ENCODE measurements around the gene SHISA5.
"Not testable (repeated sequence)": the region's sequence is repeated elsewhere in the genome, so short reads cannot be mapped to it uniquely, and the experiment has no call there.

Gene SHISA5

DNA sequence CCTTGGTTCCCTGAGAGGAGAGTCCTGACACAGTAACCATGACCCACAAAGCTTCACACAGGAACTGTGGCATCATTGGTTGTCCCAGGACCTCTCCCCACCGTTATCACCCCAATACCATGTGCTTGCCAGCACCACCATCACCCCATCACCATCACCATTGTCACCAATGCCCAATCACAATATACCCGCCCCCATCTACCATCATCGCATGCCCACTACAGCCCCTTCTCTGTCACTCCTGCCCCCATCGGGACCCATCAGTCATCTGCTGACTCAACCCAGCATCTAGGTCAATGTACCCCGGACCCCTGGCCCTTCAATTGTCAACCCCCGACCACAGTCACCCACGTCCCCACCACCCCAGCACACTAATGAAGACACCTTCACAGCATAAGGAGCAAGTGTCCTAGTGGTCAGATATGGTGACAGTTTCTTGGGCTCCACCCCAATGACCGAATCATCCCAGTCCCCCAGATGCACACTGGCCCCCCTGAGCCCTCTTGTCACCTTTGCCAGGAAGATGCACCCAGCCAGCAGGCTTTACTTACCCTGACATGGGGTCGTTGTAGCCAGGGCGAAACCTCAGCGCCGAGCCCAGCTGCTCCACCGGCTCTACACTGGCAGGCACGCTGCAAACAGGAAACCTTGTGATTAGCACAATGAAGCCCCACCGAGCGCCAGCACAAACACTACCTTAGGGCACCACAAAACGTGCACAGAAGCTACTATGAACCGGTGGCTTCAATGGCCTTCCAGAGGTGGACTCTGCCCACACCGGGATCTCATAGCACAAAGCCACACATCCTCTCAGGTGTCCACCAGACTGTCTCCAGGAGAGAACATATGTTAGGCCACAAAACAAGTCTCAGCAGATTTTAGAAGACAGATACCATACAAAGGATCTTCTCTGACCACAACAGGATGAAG, 25.1 kb downstream of the SHISA5 start:
- H3K27me3 Mint-ChIP-seq: no peaks in the 10 kb centered on the region
- peaks cover 30 to 36% of the 10 kb centered on the region in 2 donors for H3K4me1 Mint-ChIP-seq (ENCODE audit: low read depth in 2 of 2)
- peak overlapping the region; percentile 90 to 98 for H3K27ac Mint-ChIP-seq
- peaks cover 31% of the 10 kb centered on the region for H3K36me3 Mint-ChIP-seq (ENCODE audit: insufficient read depth)
- ATAC-seq (replicated peaks) (peak; percentile 77), DNase-seq (peak; percentile 58 to 69 (median 58))
- H3K9me3 Mint-ChIP-seq: no peaks in the 10 kb centered on the region
- H3K4me3 Mint-ChIP-seq: peak overlapping the region; percentile 85 to 87

- ATAC-seq (replicated peaks) (no peak), DNase-seq (no peak)
- H3K9me3 Mint-ChIP-seq: no peaks in the 10 kb centered on the region
- H3K27me3 Mint-ChIP-seq: no peaks in the 10 kb centered on the region
- peaks cover 36 to 44% of the 10 kb centered on the region in 2 donors for H3K4me1 Mint-ChIP-seq (ENCODE audit: low read depth in 2 of 2)
- H3K4me3 Mint-ChIP-seq: peak overlapping the region; percentile 85 to 87
- peaks cover 34% of the 10 kb centered on the region for H3K36me3 Mint-ChIP-seq (ENCODE audit: insufficient read depth)
- H3K27ac Mint-ChIP-seq: peak overlapping the region; percentile 90 to 98
Measured at GRCh38 chr3:48477959-48478520, 25.9 kb downstream of the SHISA5 start.

DNA sequence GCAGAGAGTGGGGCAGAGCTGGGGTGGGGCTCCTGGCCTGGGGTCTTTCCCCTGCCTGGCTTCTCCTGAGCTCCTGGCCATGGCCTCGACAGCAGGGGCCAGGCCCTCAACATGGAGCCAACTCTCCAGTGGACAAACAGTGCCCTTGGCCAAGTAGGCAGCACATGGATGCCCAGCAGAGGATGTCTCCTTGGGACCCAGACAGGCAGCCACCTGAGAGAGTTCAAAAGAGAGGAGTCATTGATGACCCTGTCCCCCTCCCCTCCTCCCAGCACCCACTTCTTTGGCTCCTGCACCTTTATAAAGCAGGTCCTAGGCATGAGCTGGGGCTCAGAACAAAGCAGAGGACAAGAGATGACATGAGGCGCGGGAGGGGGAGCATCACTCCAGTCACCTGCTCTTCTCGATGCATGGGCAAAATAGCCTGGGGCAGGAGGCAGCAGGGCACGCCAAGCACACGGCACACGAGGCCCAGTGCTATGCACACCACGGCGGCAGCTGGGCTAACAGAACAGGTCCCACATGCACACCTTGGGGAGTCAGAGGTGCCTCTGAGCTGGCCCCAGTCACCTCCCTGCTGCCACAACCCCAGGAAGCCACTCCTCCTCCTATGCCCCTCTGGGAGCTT, 27.4 kb downstream of the SHISA5 start:
- DNase-seq (no peak), ATAC-seq (replicated peaks) (no peak)
- Mint-ChIP-seq H3K4me1 (ENCODE audit: low read depth in 2 of 2) (peaks cover 40 to 48% of the 10 kb centered on the region in 2 donors), H3K27ac (peak overlapping the region; percentile 25 to 90), H3K9me3 (no peaks in the 10 kb centered on the region), H3K27me3 (no peaks in the 10 kb centered on the region), H3K36me3 (ENCODE audit: insufficient read depth) (peaks cover 44% of the 10 kb centered on the region), H3K4me3 (peak overlapping the region; percentile 85 to 87)

GRCh38 chr3:48475188-48475587, 28.8 kb downstream of the SHISA5 start:
- peaks cover 43 to 46% of the 10 kb centered on the region in 2 donors for H3K4me1 Mint-ChIP-seq (ENCODE audit: low read depth in 2 of 2)
- DNase-seq (no peak), ATAC-seq (replicated peaks) (no peak)
- H3K9me3 Mint-ChIP-seq: no peaks in the 10 kb centered on the region
- H3K36me3 Mint-ChIP-seq (ENCODE audit: insufficient read depth): peaks cover 45% of the 10 kb centered on the region
- peak overlapping the region in 1 of 2 donors; percentile 88 for H3K27ac Mint-ChIP-seq
- no peaks in the 10 kb centered on the region for H3K27me3 Mint-ChIP-seq
- H3K4me3 Mint-ChIP-seq: peak overlapping the region; percentile 4 to 10

DNA sequence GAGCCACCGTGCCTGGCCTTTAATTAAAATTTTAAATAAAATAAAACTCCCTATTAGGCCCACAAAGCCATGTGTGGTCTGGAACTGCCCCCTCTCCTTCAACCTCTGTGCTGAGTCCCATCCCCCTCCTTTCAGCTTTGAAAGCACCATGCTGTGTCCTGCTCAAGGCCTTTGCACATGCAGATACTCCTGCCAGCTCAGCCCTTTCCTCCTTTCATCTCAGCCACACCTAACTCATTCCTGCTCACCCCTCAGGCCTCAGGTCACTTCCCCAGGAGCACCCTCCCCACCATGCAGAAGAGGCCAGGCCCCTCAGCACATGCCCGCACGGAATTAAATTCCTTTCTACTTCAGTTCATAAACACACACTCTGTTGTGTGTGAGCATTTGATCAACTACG, 29.4 kb downstream of the SHISA5 start:
- no peaks in the 10 kb centered on the region for H3K27me3 Mint-ChIP-seq
- peaks cover 44% of the 10 kb centered on the region for H3K36me3 Mint-ChIP-seq (ENCODE audit: insufficient read depth)
- no peak for DNase-seq
- peak overlapping the region; percentile 4 to 10 for H3K4me3 Mint-ChIP-seq
- H3K9me3 Mint-ChIP-seq: no peaks in the 10 kb centered on the region
- H3K27ac Mint-ChIP-seq: peak overlapping the region in 1 of 2 donors; percentile 88
- ATAC-seq (replicated peaks): no peak
- peaks cover 45 to 49% of the 10 kb centered on the region in 2 donors for H3K4me1 Mint-ChIP-seq (ENCODE audit: low read depth in 2 of 2)

DNA sequence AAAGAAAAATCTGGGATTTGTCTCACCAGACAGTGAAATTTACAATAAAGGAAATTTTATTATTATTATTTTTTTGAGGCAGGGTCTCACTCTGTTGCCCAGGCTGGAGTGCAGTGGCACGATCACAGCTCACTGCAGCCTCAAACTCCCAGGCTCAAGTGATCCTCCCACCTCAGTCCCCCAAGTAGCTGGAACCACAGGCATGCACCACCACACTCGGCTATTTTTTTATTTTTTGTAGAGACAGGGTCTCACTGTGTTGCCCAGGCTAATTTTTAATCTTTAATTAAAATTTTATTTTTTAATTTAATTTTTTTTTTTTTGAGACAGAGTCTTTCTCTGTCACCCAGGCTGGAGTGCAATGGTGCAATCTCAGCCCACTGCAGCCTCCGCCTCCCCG, 29.9 kb downstream of the SHISA5 start:
- peak overlapping the region; percentile 98 to 100 for H3K27ac Mint-ChIP-seq
- H3K4me1 Mint-ChIP-seq (ENCODE audit: low read depth in 2 of 2): peaks cover 46 to 49% of the 10 kb centered on the region in 2 donors
- not testable (repeated sequence) for H3K27me3 Mint-ChIP-seq; H3K9me3 Mint-ChIP-seq; ATAC-seq (replicated peaks); H3K4me3 Mint-ChIP-seq; DNase-seq
- peaks cover 43% of the 10 kb centered on the region for H3K36me3 Mint-ChIP-seq (ENCODE audit: insufficient read depth)

DNA sequence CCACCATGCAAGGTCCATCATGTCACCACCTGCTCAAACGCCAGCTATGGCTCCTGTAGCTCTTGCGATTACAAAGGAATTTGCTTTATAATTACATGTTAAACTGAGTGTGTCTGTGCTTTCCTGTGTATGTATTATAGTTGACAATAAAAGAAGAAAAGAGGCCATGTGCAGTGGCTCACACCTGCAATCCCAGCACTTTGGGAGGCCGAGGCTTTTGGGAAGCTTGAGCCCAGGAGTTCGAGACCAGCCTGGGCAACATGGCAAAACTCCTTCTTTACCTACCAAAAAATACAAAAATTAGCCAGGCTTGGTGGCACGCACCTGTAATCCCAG, 30.4 kb downstream of the SHISA5 start:
- Mint-ChIP-seq H3K27me3 (no peaks in the 10 kb centered on the region), H3K4me1 (ENCODE audit: low read depth in 2 of 2) (peaks cover 46 to 47% of the 10 kb centered on the region in 2 donors)

DNA sequence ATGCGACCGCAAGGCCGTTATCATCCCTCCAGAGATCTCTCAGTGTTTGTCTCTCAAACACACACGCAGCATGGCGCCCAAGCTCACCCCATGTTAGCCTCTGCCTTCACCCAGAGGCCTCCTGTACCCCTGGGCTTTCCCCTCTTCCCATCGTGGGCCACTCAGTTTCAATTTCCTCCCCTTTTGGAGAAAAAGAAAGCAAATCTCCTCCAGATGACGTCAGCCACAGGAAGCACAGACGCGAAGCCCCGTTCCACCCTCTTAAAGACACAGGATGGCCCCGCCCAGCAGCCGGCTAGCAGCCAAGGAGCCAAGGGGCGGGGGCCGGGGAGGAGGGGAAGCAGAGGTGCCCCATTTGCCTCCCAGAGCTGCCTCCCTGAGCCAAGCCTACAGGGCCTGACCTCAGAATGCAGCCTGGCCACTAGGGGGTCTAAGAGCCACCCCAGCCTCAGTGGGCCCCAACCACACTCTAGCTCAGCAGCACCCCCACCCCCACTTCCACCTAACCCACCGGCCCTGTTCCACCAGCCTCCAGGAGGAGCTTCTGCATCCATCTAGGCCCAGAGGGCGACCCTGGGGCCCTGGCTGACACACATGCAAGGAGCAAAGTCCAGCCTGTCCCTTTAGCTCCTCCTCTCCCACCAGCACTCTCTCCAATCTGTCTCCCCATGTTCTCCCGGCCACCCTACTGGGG, 30.9 kb downstream of the SHISA5 start:
- H3K4me1 Mint-ChIP-seq (ENCODE audit: low read depth in 2 of 2): peaks cover 44 to 46% of the 10 kb centered on the region in 2 donors
- DNase-seq (peak; percentile 91 to 93 (median 91)), ATAC-seq (replicated peaks) (peak; percentile 89)
- no peaks in the 10 kb centered on the region for H3K27me3 Mint-ChIP-seq
- no peaks in the 10 kb centered on the region for H3K9me3 Mint-ChIP-seq
- H3K27ac Mint-ChIP-seq: peak overlapping the region; percentile 98 to 100
- H3K36me3 Mint-ChIP-seq (ENCODE audit: insufficient read depth): peaks cover 45% of the 10 kb centered on the region
- peak overlapping the region; percentile 86 to 94 for H3K4me3 Mint-ChIP-seq

More for the DNA sequence above, 30.4 kb downstream of the SHISA5 start:
- H3K9me3 Mint-ChIP-seq: no peaks in the 10 kb centered on the region
- ATAC-seq (replicated peaks): no peak
- peak overlapping the region; percentile 86 to 94 for H3K4me3 Mint-ChIP-seq
- no peak for DNase-seq
- H3K27ac Mint-ChIP-seq: peak overlapping the region; percentile 98 to 100
- H3K36me3 Mint-ChIP-seq (ENCODE audit: insufficient read depth): peaks cover 44% of the 10 kb centered on the region

DNA sequence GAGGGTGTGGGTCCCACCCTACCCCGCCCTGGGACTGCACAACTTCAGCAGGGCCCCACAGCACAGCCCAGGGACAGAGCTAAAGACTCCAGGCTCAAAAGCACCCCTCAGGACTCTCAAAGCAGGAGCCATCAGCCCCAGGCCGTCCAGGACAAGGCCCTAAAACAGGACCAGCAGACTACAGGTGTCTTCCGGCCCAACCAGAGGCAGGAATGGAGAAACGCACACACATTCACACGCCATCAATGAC, 31.4 kb downstream of the SHISA5 start:
- DNase-seq (no peak), ATAC-seq (replicated peaks) (no peak)
- Mint-ChIP-seq H3K27me3 (no peaks in the 10 kb centered on the region), H3K4me3 (peak overlapping the region; percentile 86 to 94), H3K36me3 (ENCODE audit: insufficient read depth) (peaks cover 44% of the 10 kb centered on the region), H3K9me3 (no peaks in the 10 kb centered on the region), H3K27ac (peak overlapping the region; percentile 98 to 100), H3K4me1 (ENCODE audit: low read depth in 2 of 2) (peaks cover 44 to 46% of the 10 kb centered on the region in 2 donors)

- Mint-ChIP-seq H3K9me3 (no peaks in the 10 kb centered on the region), H3K36me3 (ENCODE audit: insufficient read depth) (peaks cover 55% of the 10 kb centered on the region), H3K4me3 (peak overlapping the region; percentile 77 to 86), H3K4me1 (ENCODE audit: low read depth in 2 of 2) (peaks cover 59 to 63% of the 10 kb centered on the region in 2 donors), H3K27ac (peak overlapping the region; percentile 93 to 98), H3K27me3 (no peaks in the 10 kb centered on the region)
- no peak for ATAC-seq (replicated peaks)
- DNase-seq: no peak
Measured at GRCh38 chr3:48470286-48470685, 33.7 kb downstream of the SHISA5 start.

DNA sequence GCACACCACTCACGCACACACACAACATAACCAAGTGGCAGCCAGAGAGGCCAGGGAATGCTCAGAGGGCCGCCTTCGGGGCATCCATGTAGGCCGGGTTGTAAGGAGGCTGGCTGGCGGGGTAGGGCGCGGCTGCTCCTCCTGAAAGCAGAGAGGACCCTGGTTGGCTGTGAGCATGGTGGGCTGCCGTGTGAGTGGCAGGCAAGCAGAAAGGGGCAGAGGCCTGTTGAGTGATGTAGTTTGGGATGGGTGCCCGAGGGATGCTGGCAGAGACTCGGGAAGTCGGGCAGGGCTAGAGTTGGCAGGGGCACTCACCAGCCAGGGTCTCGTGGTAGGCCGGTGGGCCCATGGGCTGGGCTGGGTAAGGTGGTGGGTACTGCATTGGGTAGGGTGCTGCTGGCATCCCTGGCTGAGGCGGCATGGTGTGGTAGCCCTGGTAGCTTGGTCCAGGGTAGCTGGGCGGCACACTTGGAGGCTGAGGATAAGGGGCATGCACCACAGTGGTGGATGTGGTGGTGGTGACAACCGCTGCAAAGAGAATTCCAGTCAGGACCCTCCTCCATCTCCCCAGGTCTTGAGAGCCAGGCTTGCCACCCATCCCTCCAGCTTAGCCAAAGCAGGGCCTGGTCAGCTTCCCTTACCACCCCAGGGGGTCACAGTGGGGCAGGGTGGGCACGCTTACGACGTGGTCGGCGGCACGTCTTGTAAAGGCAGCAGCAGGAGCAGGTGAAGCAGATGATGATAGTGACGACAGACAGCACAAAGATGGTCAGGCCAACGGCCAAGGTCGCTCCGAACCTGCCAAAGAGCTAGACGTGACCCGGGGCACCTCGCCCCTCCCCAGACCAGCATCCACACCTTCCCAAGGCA, 34.7 kb downstream of the SHISA5 start:
- H3K9me3 Mint-ChIP-seq: no peaks in the 10 kb centered on the region

DNA sequence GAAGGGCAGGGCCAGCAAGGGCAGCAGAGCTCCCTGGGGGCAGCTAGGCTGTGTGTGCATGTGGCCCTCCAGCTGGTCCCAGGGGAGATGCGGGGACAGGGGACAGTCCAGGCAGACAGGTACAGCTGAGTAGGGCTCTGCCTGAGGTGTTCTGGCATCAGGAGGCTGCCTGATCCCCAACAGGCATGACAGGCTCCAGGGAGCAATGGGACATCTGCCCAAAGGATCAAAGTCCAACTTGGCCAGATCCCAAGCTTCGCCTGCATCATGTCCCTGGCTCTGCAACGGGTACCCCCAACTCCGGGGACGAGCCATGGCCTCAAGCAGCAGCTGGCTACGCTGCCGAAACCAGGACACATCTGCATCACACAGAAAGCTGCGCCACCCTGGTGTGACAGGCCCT, 35.6 kb downstream of the SHISA5 start:
- DNase-seq (no peak), ATAC-seq (replicated peaks) (no peak)
- Mint-ChIP-seq H3K27ac (peak overlapping the region; percentile 98 to 99), H3K4me1 (ENCODE audit: low read depth in 2 of 2) (peaks cover 47 to 53% of the 10 kb centered on the region in 2 donors), H3K4me3 (peak overlapping the region; percentile 91 to 93), H3K36me3 (ENCODE audit: insufficient read depth) (peaks cover 57% of the 10 kb centered on the region), H3K9me3 (no peaks in the 10 kb centered on the region), H3K27me3 (no peaks in the 10 kb centered on the region)

More for the DNA sequence above, 34.7 kb downstream of the SHISA5 start:
- Mint-ChIP-seq H3K4me3 (peak overlapping the region; percentile 77 to 86), H3K4me1 (ENCODE audit: low read depth in 2 of 2) (peaks cover 51 to 57% of the 10 kb centered on the region in 2 donors), H3K27ac (peak overlapping the region; percentile 98 to 99), H3K27me3 (no peaks in the 10 kb centered on the region), H3K36me3 (ENCODE audit: insufficient read depth) (peaks cover 55% of the 10 kb centered on the region)
- no peak for DNase-seq
- no peak for ATAC-seq (replicated peaks)

All from effector memory CD8-positive, alpha-beta T cell (primary cell).